Ovary (tissue), 3 donors: ENCODE data around the gene RBM33.

Experiments
- CTCF ChIP-seq, 3 donors: fragments of 450-650 bp in 2 of 3; fragments of 200-600 bp in 1 of 3; IDR thresholded peaks; one replicate each; pipeline versions ENCODE4 v1.5.1 to v1.8.0; 2016 to 2022; ENCODE audit warnings: antibody characterized with exemption in 3 of 3, mild to moderate bottlenecking in 1 of 3
- POLR2A ChIP-seq: fragments of 450-650 bp; IDR thresholded peaks from one replicate; pipeline ENCODE4 v1.6.1; 2017; ENCODE audit warnings: antibody characterized with exemption, mild to moderate bottlenecking, moderate library complexity
- donor health status: DM: no; HTN: no; CAD: no.

GRCh38 chr7:155598810-155599210, 45.7 kb upstream of the RBM33 start:
- peak; percentile 74 to 82 (median 80) for TF ChIP-seq CTCF (IDR thresholded peaks at IDR 0.05)
- no peak for TF ChIP-seq POLR2A
